GM19397 (cell line): Measurements from ENCODE around the gene ASB11.

Source experiments
- ATAC-seq: cut with Tn5 transposase; IDR thresholded peaks from one replicate; pipeline ENCODE4 v1.9.1; 2021; ENCODE audit warnings: mild to moderate bottlenecking, moderate library complexity; ENCODE audit not compliant: unreplicated experiment

Gene ASB11

GRCh38 chrX:15235001-15235400 lies 80.4 kb downstream of the ASB11 start:
- no peak for ATAC-seq

- no peak for ATAC-seq
These were observed 81.9 kb downstream of the ASB11 start for GRCh38 chrX:15233416-15234015.
